Measurements from ENCODE around the gene PDGFRB. TPM values are rescaled to one million over a fixed set of nuclear protein-coding genes. Genes with fewer than 3 reads are reported as not detected.

Gene PDGFRB
- total and polyA plus RNA-seq, 2 of the 8 experiments (the other 6 are each of a cell fraction or from before 2014, with no cell fraction given): 4.2 to 13.7 TPM

DNA sequence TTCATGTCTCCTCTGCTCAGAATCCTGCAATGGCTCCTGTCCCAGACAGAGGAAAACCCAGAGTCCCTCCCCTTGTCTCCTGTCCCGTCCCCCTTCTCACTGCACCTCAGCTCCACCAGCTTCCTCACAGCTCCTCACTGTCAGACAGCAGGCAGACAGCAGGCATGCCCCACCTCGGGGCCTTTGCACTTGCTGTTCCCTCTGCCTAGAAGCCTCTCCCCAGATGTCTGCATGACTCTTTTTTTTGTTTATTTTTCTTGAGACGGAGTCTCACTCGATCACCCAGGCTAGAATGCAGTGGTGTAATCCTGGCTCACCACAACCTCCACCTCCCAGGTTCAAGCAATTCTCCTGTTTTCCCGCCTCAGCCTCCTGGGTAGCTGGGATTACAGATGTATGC is 25.4 kb upstream of the PDGFRB start (continued):
- TF ChIP-seq, protein P1, sequence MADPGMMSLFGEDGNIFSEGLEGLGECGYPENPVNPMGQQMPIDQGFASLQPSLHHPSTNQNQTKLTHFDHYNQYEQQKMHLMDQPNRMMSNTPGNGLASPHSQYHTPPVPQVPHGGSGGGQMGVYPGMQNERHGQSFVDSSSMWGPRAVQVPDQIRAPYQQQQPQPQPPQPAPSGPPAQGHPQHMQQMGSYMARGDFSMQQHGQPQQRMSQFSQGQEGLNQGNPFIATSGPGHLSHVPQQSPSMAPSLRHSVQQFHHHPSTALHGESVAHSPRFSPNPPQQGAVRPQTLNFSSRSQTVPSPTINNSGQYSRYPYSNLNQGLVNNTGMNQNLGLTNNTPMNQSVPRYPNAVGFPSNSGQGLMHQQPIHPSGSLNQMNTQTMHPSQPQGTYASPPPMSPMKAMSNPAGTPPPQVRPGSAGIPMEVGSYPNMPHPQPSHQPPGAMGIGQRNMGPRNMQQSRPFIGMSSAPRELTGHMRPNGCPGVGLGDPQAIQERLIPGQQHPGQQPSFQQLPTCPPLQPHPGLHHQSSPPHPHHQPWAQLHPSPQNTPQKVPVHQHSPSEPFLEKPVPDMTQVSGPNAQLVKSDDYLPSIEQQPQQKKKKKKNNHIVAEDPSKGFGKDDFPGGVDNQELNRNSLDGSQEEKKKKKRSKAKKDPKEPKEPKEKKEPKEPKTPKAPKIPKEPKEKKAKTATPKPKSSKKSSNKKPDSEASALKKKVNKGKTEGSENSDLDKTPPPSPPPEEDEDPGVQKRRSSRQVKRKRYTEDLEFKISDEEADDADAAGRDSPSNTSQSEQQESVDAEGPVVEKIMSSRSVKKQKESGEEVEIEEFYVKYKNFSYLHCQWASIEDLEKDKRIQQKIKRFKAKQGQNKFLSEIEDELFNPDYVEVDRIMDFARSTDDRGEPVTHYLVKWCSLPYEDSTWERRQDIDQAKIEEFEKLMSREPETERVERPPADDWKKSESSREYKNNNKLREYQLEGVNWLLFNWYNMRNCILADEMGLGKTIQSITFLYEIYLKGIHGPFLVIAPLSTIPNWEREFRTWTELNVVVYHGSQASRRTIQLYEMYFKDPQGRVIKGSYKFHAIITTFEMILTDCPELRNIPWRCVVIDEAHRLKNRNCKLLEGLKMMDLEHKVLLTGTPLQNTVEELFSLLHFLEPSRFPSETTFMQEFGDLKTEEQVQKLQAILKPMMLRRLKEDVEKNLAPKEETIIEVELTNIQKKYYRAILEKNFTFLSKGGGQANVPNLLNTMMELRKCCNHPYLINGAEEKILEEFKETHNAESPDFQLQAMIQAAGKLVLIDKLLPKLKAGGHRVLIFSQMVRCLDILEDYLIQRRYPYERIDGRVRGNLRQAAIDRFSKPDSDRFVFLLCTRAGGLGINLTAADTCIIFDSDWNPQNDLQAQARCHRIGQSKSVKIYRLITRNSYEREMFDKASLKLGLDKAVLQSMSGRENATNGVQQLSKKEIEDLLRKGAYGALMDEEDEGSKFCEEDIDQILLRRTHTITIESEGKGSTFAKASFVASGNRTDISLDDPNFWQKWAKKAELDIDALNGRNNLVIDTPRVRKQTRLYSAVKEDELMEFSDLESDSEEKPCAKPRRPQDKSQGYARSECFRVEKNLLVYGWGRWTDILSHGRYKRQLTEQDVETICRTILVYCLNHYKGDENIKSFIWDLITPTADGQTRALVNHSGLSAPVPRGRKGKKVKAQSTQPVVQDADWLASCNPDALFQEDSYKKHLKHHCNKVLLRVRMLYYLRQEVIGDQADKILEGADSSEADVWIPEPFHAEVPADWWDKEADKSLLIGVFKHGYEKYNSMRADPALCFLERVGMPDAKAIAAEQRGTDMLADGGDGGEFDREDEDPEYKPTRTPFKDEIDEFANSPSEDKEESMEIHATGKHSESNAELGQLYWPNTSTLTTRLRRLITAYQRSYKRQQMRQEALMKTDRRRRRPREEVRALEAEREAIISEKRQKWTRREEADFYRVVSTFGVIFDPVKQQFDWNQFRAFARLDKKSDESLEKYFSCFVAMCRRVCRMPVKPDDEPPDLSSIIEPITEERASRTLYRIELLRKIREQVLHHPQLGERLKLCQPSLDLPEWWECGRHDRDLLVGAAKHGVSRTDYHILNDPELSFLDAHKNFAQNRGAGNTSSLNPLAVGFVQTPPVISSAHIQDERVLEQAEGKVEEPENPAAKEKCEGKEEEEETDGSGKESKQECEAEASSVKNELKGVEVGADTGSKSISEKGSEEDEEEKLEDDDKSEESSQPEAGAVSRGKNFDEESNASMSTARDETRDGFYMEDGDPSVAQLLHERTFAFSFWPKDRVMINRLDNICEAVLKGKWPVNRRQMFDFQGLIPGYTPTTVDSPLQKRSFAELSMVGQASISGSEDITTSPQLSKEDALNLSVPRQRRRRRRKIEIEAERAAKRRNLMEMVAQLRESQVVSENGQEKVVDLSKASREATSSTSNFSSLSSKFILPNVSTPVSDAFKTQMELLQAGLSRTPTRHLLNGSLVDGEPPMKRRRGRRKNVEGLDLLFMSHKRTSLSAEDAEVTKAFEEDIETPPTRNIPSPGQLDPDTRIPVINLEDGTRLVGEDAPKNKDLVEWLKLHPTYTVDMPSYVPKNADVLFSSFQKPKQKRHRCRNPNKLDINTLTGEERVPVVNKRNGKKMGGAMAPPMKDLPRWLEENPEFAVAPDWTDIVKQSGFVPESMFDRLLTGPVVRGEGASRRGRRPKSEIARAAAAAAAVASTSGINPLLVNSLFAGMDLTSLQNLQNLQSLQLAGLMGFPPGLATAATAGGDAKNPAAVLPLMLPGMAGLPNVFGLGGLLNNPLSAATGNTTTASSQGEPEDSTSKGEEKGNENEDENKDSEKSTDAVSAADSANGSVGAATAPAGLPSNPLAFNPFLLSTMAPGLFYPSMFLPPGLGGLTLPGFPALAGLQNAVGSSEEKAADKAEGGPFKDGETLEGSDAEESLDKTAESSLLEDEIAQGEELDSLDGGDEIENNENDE (IDR thresholded peaks at IDR 0.05; ENCODE audit: insufficient replicate concordance, low read length): no peak
- TF ChIP-seq SIX5 (IDR thresholded peaks at IDR 0.05; ENCODE audit: low read depth, low read length): no peak
- TF ChIP-seq RFX5 (IDR thresholded peaks at IDR 0.05; ENCODE audit: borderline replicate concordance, low read depth, low read length): no peak
- TF ChIP-seq HDAC6 (IDR thresholded peaks at IDR 0.05; ENCODE audit: low read depth, low read length): no peak
- no peak for TF ChIP-seq MAFK (IDR thresholded peaks at IDR 0.05; ENCODE audit: low read depth, low read length)
- TF ChIP-seq SP2 (IDR thresholded peaks at IDR 0.05; ENCODE audit: low read length): no peak

Measured in H1 (cell line).